Head of caudate nucleus (tissue), 42 donors: ENCODE results near the gene ZNF791.
"Not testable (repeated sequence)": the region's sequence is repeated elsewhere in the genome, so short reads cannot be mapped to it uniquely, and the experiment has no call there.

Experiments used
- DNase-seq, 42 donors: peaks; one replicate each; pipeline versions ENCODE4 v3.0.0 to v3.0.0-alpha.2; 2020 to 2021; ENCODE audit warnings: mixed read lengths in 7 of 42
- intact Hi-C: fragments of 100-400 bp; cut with DNase I; formaldehyde crosslinking; loops from one replicate; pipeline ENCODE4 v1.15.0; 2022

The ZNF791 gene

DNA sequence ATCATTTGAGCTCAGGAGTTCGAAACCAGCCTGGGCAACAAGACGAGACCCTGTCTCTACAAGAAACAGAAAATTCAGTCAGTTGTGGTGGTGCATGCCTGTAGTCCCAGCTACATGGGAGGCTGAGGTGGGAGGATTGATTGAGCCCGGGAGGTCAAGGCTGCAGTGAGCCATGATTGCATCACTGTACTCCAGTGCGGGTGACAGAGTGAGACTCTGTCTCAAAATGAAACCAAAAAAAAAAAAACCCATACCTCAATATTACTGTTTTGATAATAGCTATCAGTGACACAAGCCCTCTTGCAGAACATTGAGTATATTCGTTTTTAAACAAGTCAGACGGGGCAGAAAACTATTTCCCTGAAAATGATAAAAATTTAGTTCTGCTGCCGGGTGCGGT is 16.2 kb downstream of the ZNF791 start:
- intact Hi-C loops, result no loop called here
- no peak for DNase-seq

DNA sequence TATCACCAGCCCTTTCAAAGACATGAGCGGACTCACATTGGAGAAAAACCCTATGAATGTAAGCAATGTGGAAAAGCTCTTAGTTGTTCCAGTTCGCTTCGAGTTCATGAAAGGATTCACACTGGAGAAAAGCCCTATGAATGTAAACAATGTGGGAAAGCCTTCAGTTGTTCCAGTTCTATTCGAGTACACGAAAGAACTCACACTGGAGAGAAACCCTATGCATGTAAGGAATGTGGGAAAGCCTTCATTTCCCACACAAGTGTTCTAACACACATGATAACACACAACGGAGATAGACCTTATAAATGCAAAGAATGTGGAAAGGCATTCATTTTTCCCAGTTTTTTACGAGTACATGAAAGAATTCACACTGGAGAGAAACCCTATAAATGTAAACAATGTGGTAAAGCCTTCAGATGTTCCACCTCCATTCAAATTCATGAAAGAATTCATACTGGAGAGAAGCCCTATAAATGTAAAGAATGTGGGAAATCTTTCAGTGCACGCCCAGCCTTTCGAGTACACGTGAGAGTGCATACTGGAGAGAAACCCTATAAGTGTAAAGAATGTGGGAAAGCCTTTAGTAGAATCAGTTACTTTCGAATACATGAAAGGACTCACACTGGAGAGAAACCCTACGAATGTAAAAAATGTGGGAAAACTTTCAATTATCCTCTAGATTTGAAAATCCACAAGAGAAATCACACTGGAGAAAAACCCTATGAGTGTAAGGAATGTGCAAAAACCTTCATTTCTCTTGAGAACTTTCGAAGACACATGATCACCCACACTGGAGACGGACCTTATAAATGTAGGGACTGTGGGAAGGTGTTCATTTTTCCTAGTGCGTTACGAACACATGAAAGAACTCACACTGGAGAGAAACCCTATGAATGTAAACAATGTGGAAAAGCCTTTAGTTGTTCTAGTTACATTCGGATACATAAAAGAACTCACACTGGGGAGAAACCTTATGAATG is 17.6 kb downstream of the ZNF791 start:
- no peak for DNase-seq
- intact Hi-C loops, result no loop called here

DNA sequence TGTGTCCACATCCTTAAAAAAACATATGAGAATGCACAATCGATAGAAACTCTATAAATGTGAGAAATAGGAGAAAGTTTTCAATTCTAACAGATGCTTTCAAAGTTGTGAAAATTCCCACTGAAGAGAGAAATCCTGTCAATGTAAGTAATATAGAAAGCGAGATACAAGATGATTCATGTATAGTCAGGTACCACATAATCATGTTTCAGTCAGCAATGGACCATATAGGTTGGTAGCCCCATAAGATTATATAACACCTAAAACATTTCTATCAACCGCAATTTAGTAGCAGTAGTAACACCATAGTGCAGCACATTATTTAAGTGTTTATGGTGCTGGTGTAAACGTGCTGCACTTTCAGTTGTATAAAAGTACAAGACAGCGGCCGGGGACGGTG is 18.5 kb downstream of the ZNF791 start:
- intact Hi-C loops, result no loop called here
- DNase-seq, result no peak

DNA sequence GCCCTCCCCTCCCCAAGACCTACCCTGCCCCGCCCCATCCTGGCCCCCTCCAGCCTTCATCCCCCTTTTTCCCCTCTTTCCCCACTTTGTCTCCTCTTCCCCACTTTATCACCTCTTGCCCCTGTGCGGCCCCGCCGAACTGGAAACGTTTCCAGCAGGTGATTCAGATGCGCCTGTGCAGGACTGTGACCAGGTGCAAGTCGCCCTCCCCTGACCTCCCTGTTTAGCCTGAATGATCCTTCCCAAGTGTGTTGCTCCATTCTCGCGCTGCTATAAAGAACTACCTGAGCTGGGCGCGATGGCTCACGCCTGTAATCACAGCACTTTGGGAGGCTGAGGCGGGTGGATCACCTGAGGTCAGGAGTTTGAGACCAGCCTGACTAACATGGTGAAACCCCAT is 25.9 kb downstream of the ZNF791 start:
- intact Hi-C loops, result no loop called here
- no peak for DNase-seq

DNA sequence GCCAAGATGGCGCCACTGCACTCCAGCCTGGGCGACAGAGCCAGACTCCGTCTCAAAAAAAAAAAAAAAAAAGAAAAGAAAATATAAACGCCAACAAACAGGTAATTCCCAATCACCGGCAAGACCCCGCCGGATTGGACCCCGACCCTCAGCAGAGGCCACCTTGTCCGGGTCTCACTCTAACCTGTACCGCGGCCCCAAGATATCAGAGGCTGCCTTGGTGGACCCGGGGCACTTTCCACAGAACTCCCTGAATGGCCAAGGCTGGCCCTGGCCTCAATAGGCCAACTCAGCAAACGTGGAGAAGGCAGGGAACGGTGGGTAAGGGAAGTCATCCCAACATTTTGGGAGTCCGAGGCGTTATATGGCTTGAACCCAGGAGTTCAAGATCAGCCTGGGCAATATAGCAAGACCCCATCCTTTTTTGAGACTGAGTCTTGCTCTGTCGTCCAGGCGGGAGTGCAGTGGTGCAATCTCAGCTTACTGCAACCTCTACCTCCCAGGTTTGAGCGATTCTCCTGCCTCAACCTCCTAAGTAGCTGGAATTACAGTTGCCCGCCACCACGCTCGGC is 28.0 kb downstream of the ZNF791 start:
- no peak for DNase-seq
- intact Hi-C loops, result no loop called here

DNA sequence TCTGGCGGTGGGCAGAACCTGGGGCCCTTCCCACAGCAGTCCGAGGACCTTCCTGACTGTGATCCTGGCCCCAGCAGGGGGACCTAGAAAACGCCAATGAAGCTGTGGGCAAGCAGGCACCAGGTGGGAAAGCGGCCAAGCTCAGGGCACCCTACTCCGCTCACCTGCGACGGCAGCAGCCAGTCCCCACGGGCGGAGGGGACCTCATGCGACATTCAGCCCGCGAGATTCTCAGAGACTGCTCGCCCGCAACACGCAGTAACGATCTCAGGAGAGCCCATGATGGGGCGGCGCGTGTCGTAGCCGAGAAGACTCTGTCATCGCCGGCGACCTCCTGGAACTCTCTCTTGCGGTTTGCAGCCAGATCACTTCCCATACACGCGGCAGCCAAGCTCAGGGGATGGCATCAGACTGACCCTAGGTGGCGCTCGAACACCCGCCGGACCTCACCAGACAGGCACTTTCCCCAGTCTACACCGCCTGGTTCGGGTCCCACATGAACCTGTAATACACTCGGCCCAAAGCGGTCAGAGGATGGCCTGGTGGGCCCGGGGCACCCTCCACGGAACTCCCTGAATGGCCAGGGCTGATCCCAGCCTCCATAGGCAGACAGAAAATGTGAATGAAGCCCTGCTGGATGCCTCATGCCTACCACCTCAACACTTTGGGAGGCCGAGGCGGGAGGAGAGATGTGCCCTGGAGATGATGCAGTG is 29.3 kb downstream of the ZNF791 start:
- peak; percentile 65 to 92 (median 81) for DNase-seq
- intact Hi-C loops, result no loop called here

DNA sequence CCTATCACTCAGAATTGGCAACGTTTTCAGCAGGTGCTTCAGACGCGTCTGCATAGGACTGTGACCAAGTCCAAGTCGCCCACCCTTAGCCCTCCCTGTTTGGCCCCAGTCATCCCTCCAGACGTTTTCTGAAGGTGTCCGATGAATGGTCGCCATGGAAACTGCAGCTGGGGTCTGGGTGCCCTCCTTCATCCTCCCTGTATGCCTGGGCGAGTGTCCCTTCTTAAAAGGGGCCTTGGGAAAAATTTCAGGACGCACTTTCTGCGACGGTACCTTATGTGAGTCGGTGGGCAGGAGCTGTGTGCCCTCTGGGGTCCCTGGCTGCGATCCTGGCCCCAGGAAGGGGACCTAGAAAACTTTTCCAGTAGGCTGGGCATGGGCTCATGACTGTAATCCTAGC is 30.7 kb downstream of the ZNF791 start:
- intact Hi-C loops, result no loop called here
- DNase-seq, result no peak

DNA sequence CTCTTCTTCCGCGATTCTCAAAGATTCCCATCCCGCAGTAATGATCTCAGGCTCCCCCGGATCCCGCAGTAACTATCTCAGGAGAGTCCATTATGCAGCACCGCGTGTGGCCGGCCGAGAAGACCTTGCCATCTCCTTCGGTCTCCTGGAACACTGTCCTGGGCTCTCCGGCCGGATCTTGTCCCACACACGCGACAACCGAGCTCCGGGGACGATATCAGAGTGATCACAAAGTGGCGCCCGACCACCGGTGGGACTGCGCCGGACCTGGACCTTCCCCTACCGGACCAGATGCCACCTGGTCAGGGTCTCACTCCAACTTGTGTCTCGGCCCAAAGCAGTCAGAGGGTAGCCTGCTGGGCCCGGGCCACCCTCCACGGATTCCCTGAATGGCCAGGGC is 31.8 kb downstream of the ZNF791 start:
- DNase-seq, result no peak
- intact Hi-C loops, result no loop called here

DNA sequence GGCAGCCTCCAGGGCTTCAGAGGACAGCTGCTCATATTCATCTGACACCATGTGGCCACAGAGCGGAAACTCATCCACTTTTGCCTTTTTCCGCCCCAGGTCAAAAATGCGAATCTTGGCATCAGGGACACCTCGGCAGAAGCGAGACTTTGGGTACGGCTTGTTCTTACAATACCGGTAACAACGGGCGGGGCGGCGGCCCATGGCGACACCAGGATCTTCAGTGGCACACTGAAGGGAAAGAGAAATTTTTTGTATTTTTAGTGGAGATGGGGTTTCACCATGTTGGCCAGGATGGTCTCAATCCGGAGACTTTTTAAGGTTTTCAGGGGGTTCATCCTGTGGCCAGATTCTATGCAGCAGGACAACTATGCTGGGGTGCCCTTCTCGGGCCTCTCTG is 33.0 kb downstream of the ZNF791 start:
- DNase-seq, intact Hi-C loops: not testable (repeated sequence)

DNA sequence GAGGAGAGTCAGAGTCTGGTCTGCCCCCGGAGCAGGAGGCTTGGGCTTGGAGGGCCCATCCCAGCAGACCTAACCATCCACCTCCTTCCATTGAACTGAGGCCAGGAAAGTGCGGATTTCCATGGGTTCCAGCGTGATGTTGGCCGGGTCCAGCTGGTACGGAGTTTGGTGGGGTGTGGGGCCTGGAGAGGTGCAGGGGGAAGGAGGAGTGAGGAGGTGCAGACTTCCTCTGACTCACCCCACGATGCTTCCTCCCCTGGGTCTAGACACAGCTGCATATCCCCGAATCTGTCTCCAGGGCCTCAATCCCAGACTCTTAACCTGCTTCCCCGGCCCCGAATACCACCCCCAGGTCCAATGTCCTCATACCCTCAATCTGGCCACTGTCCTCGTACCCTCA is 35.8 kb downstream of the ZNF791 start:
- DNase-seq, result no peak
- intact Hi-C loops, result no loop called here

DNA sequence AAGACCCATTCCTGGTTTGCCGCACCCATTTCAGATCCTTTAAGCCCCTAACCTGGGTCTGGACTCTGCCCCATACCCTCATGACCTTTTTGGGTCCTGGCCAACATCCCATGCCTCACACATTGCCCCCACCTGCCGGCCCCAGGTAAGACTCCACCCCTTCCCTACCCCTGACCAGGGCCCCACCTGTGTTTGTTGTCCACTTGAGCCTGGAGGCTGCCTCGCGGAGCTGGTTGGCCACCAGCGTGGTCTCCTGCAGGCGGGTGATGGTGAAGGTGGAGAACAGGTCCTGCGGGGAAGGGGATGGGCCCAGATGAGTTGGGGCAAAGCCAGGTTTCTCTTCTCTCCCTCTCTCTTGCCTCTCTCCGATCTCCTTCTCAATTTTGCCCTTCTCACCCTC is 36.3 kb downstream of the ZNF791 start:
- intact Hi-C loops, result no loop called here

DNA sequence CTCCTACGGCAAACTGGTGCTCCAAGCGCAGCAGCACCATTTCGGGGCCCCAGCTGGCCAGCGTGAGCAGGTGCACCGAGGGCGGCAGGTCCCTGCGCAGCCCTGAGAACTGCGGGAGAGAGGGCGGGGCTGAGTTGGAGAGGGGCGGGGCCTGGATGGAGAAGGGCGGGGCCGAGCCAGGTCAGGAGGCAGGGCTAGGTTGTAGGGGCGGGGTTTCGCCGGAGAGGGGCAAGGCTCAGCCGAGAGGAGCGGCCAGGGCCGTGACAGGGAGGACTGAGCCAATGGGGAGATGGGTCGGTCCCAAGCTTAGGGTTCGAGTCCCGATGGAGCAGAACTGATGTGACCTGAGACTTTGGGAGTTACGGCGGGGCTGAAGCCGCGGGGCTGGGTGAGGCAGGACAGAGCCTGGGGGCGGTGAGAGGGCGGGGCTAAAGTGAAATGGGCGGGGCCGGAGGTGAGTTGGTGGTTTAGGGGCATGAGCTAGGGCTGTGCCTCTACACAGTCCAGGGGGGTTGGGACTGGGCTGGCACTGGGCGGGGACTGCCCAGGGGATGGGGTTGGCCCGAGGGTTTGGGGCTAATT is 36.9 kb downstream of the ZNF791 start:
- DNase-seq, result peak in 36 of 42 donors; percentile 24 to 76 (median 58)
- intact Hi-C loops, result no loop called here

More for the DNA sequence above, 36.3 kb downstream of the ZNF791 start:
- DNase-seq, result no peak

DNA sequence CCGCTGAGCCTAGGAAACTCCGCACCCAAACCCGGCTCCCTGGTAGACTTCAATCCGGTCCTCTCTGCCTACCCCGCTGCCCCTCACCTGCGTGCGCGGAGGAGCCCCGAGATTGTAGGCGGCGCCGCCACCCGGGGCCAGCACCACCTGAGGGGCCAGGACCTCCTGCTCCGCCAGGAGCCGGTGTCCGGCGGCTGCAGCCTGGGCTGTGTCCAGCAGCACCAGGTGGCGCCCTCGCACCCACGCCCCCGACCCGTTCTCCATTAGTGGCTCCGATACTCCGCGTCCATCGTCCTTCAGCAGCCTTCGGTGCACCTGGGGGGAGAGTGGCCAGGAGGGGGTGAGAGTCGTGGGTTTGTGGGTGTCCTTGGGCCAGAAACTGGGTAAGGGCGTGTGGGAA is 37.4 kb downstream of the ZNF791 start:
- intact Hi-C loops, result no loop called here
- peak in 1 of 42 donors; percentile 52 for DNase-seq

DNA sequence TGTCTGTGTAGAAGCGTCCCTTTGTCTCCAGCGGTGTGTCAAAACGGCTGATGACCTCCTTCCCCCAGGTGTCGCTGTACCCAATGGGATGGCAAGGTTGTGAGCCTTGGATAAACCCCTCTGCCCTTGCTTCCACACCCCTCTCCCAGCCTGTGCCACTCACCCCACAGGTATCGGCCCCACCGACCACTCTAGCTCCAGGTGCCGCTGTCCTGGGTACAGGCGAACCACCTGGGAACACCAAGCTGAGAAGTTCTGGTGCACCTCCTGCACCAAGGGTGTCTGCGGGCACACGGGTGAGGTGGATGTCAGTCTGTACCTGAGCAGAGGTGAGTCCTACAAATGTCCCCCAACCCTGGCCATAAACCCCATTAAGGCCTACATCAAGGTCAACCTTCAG is 39.2 kb downstream of the ZNF791 start:
- intact Hi-C loops, result no loop called here

DNA sequence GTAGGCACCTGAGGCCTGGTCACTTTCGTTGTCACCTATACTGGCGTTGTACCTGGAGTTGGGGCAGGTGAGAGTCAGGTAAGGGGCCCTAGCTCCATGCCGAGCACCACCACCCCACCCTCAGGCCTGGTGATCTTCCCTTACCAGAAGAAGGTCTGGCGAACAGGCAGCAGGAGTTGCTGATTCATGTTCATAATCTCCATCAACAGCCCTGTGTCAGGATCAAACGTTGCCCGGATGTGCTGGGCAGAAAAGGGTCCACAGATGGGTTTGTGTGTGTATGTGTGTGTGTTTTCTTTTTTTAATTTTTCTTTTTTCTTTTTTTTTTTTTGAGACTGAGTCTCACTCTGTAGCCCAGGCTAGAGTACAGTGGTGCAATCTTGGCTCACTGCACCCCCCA is 41.5 kb downstream of the ZNF791 start:
- no peak for DNase-seq
- intact Hi-C loops, result no loop called here

More for the DNA sequence above, 39.2 kb downstream of the ZNF791 start:
- DNase-seq, result no peak

DNA sequence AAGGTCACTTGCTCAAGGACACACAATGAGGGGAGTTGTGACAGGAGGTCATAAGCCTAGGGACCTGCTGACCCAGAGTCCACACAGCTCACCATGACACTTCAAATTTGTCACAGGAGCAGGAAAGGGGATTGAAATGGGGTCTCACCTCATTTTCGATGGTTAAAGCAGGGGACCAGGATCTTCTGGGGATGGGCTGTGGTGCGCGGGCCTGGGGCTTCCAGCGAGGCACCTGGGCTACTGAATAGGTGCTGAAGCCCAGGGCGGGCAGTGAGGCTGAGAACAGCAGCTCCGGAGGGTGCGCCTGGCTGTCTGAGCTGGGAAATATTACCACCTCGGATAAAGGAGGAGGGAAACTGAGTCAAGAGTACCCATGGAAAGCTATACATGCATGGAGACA is 44.8 kb downstream of the ZNF791 start:
- intact Hi-C loops, result no loop called here
- no peak for DNase-seq

DNA sequence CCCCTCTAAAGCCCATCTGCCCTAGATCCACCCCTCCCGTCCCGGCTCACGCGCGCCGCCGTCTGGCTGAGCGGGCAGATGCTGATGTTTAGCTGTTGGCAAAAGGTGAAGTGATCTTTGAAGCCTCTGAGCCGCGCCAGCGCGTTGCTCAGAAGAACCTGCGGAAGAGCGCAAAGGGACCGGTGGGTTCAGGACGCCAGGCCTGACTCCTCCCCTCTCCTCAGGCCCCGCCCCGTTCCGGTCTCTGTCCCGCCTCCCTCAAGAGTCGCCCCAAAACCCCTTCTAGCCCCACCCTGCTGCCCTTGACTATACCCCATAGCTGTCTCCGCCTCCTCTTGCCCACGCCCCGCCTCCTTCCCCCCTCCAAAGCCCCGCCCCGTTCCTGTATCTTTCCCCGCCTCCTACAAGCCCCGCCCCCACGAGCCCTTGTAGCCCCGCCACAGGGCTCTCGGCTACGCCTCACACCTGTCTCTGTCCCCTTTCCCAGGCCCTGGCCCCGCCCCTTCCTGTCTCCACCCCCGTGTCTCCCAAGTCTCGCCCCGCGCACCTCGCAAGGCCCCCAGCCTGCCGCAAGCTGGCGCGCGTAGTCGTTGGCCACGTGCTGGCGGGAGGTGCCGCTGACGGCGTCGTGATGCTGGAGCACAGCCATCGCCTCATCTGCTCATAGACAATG is 46.3 kb downstream of the ZNF791 start:
- intact Hi-C loops, result no loop called here
- no peak for DNase-seq

DNA sequence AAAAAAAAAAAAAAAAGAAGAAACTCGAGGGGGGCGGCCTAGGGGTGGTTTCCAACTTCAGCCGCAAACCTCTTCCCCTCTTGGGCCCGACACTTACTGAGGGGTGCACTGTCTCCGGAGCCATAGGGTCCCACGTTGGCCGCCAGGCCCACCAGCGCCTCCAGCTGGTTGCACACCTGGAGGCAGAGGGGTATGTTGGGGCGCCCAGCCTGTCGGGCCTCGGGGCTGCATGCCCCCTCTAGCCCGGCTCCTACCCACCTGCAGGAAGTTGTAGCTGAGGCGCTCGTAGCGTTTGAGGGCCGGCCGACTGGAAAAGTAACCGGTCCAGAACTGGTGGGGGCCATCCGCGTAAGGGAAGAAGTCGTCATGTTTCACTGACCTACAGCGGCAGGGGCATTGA is 47.2 kb downstream of the ZNF791 start:
- no peak for DNase-seq
- intact Hi-C loops, result no loop called here

DNA sequence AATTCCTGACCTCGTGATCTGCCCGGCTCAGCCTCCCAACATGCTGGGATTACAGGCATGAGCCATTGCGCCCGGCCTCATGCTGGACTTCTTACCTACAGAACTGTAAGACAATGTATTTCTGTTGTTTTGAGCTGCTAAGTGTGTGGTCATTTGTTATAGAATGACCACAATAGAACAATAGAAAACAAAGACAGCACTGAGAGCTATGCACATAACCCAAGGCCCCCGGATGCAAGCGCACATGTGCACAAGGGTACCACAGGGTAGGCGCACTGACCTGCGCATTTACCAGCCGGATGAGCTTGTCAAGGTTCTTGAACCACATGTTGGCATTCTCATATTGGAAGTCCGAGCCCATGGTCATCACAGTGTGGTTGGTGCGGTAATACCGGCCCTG is 50.3 kb downstream of the ZNF791 start:
- intact Hi-C loops, result loop anchor here (10.0 kb wide), 1 partner anchor 96 kb away; no protein-coding TSS in a partner anchor
- peak in 10 of 42 donors; percentile 18 to 63 (median 40) for DNase-seq
